ENCODE measurements around the gene SLC9A7.

Gene SLC9A7

DNA sequence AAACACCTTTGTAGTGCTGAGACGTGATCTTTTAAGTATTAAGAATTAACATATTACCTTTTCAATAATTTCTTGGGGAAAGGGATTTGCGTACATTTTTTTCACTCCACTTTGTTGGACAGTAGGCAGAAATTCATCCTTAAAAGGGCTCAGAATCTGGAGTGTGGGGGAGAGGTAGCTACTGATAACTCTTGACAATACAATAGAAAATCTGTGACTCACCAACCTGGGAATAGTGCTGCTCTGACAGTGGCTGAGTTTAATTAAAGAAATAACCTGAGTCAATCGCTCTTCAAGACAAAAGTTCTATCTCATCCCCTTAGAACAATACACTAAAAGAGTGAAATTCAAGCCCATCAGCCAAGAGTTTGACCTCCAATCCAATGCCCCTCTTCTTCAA lies 60.2 kb downstream of the SLC9A7 start:
- DNase-seq: no peak

GRCh38 chrX:46695491-46695890 lies 63.4 kb downstream of the SLC9A7 start:
- DNase-seq: no peak

DNA sequence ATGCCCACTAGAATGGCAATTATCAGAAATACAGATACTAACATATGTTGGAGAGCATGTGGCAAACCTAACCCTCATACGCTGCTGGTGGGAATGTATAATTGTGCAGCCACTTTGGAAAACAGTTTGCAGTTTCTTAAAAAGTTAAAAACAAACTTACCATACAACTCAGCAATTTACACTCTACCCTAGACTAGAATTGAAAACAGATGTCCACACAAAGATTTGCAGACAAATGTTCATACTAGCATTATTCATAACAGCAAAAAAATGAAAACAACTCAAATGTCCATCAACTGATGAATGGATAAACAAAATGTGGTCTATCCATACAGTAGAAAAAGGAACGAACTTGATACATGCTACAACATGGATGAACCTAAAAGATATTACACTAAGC lies 64.4 kb downstream of the SLC9A7 start:
- DNase-seq: no peak

DNA sequence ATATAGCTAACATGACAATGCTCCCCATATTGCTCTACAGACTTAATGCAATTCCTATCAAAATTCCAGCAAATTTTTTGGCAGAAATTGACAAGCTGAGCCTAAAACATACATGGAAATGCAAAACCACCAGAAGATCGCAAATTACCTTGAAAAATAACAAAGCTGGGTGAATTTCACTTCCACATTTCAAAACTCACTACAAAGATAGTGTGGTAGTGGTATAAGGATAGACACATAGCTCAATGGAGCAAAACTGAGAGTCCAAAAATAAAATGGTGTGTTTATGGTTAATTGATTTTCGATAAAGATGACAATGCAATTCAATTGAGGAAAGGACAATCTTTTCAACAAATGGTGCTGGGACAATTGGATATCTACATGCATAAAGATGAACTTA lies 65.8 kb downstream of the SLC9A7 start:
- DNase-seq: no peak

- no peak for DNase-seq
These were observed 68.1 kb downstream of the SLC9A7 start for GRCh38 chrX:46690818-46691217.

- DNase-seq: no peak
These were observed 71.3 kb downstream of the SLC9A7 start for GRCh38 chrX:46687619-46688018.

DNA sequence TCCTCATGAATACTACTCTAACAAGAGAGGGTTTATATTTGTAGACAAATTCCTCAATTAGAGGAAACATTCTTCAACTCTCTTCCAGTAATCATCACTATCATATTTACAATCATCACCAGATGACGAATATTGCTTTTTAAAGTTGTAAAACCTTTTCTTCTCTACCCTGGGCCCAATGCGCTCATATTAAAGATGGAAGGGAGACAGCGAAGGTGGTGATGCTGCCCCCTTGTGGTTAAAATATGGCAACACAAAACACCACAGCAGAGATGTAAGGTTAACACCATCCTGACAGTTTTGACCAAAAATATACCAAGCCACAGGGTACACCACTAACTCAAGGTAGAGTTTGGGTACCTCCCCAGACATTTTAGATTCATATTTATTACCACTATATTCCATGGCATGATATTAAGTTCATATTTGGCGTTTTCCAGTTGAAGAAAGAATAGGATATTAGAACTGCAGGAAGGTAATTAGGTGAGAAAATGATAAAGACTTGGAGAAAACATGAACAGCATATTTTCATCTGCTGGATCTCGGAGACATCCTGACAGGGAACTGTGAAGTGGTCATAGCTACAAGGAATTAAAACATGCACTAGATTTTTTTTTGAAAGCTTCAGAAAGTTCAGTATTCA lies 72.8 kb downstream of the SLC9A7 start:
- no peak for DNase-seq

- no peak for DNase-seq
These were observed 75.9 kb downstream of the SLC9A7 start for GRCh38 chrX:46683048-46683447.

DNA sequence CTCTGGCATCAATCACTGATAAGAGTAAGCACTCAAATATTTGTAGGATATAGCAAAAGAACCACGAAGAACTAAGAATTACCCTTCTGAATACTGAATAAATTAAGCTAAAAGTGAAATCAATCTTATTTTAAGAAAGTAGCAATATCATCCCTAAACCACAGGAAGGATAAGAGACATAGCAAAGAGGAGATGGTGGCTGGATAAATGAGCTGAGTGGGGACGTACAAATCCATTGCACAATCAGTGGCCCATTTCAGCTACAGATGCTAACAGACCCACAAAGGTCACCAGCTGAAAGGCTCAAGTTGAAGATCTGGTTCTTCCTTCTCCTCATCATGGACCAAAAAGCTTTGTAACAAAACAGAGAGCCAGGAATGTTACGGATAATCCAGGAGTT lies 77.1 kb downstream of the SLC9A7 start:
- no peak for DNase-seq

- no peak for DNase-seq
These were observed 80.7 kb downstream of the SLC9A7 start for GRCh38 chrX:46678232-46678631.

- no peak for DNase-seq
These were observed 82.2 kb downstream of the SLC9A7 start for GRCh38 chrX:46676399-46677356.

DNA sequence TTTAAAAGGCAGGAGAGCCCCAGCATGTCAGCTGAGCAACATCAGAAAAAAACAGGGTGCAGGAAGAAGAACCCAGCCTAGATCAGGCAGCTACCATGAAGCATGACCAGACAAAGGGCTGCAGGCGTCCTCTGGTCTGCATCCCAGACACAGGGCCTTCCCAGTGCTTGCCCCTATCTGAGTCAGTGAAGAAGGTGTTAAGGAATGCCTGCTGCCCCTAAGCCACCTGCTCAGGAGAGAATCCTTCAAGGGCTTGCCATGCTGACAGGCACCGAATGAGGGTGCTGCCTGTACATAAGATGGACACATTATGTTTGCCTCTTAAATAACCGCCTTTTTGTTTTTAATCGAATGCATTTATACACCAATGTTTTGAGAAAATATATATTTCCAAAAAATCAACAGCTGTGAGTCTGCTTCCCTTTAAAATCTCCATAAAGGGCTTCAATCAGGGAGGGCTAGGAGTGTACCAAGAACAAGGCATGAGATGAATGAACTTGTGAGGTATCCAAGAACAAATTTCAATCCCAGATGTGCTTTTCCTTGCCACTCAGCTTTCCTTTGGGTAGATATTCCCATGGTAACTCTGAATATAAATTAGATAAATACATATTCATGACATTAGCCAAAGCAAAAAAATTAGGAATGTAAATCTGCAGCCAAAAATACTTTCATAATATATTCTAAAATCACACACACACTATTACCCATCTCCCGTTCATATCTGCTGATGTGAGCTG lies 85.1 kb downstream of the SLC9A7 start:
- DNase-seq: no peak

DNA sequence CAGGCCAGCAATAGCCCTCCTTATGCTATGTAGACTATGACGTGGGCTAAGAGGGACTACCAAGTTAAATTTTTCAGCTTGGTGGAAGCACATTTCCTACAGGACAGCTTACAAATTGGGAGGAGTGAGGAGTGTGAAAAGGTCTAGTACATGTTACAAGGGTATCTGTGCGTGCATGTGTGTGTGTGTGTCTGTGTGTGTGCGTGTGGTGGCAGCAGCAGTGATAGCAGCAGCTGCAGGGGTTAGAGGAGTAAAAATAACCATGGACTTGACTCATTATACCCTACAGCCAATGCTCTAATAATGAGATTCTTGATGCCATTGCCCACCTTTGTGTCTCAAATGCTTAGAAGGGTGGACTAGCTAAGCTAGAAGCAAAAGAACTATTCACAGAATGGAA lies 88.6 kb downstream of the SLC9A7 start:
- no peak for DNase-seq

DNA sequence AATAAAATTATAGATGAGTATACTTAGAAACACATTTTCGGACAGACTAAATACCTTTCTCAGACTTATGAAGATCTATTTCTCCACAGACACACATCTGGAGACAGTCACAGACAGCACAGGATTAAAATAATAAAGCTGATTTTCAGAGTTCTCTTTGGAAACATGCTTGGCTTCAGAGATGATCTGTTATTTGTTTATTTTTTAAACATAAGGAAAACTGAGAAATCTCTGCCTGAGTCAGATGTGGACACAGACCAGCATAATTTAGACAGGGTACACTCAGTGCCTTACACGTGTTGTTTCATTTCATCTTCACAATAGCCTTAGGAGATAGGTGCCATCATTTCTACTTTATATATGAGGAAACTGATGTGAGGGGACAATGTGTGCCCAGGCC lies 92.1 kb downstream of the SLC9A7 start:
- DNase-seq: no peak

- no peak for DNase-seq
These were observed 93.4 kb downstream of the SLC9A7 start for GRCh38 chrX:46665232-46666152.

GRCh38 chrX:46662188-46662958 lies 96.5 kb downstream of the SLC9A7 start:
- DNase-seq: no peak

DNA sequence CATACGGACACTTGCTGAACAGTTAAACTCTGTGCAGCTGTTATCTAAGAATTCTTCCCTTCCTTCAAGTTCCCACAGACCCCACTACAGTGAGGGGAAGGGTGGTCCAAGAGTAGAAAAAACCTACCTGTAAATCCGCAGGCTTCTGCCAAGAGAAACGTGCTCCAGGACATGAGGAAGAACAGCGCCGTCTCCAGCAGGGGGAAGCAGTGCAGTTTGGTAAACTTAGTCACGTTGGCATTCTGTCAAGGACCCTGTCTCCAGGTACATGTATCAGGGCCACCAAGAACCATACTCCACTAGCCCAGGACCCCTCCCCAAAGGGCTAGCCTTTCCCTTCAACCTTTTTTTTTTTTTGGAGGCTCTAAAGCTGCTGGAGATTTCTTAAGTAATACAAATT lies 105.4 kb downstream of the SLC9A7 start:
- DNase-seq: no peak

GRCh38 chrX:46649421-46650260 lies 109.3 kb downstream of the SLC9A7 start:
- DNase-seq: no peak

GRCh38 chrX:46648660-46649059 lies 110.3 kb downstream of the SLC9A7 start:
- no peak for DNase-seq

DNA sequence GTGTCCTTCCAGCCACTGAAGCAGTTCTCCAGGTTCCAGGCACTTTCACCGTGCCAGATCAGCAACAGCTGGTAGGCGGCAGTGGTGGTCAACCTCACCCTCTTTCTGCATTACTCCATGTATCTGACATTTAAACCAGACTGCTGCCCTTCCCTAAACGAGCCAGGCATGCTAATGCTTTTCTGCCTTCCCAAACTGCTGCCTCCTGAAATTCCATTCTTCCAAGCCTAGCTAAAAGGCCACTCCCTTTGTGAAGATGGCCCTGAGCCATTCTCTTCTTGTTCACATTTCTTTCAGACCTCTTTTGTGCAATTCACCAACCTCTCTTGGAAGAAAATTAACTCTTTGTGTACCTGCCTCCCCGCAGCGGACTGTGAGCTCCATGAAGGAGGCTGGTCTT lies 111.7 kb downstream of the SLC9A7 start:
- DNase-seq: no peak

DNA sequence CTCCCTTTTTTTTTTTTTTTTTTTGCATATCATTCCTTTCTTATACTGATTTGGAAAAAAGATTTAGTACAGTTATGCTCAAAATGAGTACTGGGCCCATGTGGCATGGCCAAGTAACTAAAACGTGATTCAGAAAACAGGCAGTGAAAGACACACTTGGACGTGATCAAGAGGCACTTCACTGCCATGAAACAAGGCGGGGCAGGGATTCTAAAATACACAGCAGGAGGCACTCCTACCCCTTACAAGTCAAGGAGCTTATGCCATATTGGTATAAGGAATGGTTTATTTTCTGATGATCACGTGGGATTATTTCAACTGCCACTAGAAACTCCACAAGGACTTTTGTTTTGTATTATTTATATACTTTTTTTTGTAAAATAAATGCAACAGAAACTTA lies 113.3 kb downstream of the SLC9A7 start:
- no peak for DNase-seq

Data from GOT3 (cell line).